ENCODE data around the gene EMID1. TPM values are rescaled to one million over a fixed set of nuclear protein-coding genes. Genes with fewer than 3 reads are reported as not detected.
A peak's percentile ranks its signal among the peaks of the same experiment; 100 is the strongest.

Gene EMID1
- total RNA-seq, 1 experiment from 2014 or later = 6.1 TPM

GRCh38 chr22:29217827-29218757 lies 12.4 kb downstream of the EMID1 start:
- DNase-seq (ENCODE audit: low spot score) (no peak), ATAC-seq (no peak)
- Mint-ChIP-seq H3K36me3 (no peaks in the 10 kb centered on the region), H3K9me3 (no peaks in the 10 kb centered on the region), H3K4me3 (no peak overlapping the region), H3K27ac (peak overlapping the region; percentile 65; the same call in 1 of the 2 replicates), H3K27me3 (ENCODE audit: low read depth) (no peaks in the 10 kb centered on the region), H3K4me1 (peaks cover 26% of the 10 kb centered on the region)
- ChIA-PET CTCF (interaction anchor here (1.3 to 3.0 kb wide), 3 partner anchors 15 to 64 kb away, joined by 3 to 13 read pairs (median 4); no protein-coding TSS in a partner anchor), POLR2A (no interaction called here)
- TF ChIP-seq EMX1 (CRISPR knock-in tag; IDR thresholded peaks at IDR 0.05) (no peak), ZBTB43 (CRISPR knock-in tag; IDR thresholded peaks at IDR 0.05) (no peak), OVOL2 (CRISPR knock-in tag; IDR thresholded peaks at IDR 0.05; ENCODE audit: borderline replicate concordance) (no peak), CTCF (IDR thresholded peaks at IDR 0.05) (no peak), GRHL2 (CRISPR knock-in tag; IDR thresholded peaks at IDR 0.05; ENCODE audit: insufficient replicate concordance, severe bottlenecking) (no peak)

- Mint-ChIP-seq H3K27me3 (ENCODE audit: low read depth) (no peaks in the 10 kb centered on the region), H3K4me3 (no peak overlapping the region), H3K9me3 (no peaks in the 10 kb centered on the region), H3K36me3 (no peaks in the 10 kb centered on the region), H3K27ac (no peak overlapping the region), H3K4me1 (peaks cover 26% of the 10 kb centered on the region)
- TF ChIP-seq FOXP1 (CRISPR knock-in tag; IDR thresholded peaks at IDR 0.05; ENCODE audit: borderline replicate concordance) = no peak
- no peak for TF ChIP-seq ZNF396 (CRISPR knock-in tag; IDR thresholded peaks at IDR 0.05; ENCODE audit: borderline replicate concordance)
- TF ChIP-seq E2F1 (CRISPR knock-in tag; IDR thresholded peaks at IDR 0.05) = no peak
- no peak for TF ChIP-seq STAT6 (CRISPR knock-in tag; conservative IDR thresholded peaks at IDR 0.05; ENCODE audit: low read depth)
- no peak for TF ChIP-seq IRF2 (CRISPR knock-in tag; IDR thresholded peaks at IDR 0.05; ENCODE audit: borderline replicate concordance, low read depth)
- no peak for TF ChIP-seq TEAD1 (CRISPR knock-in tag; IDR thresholded peaks at IDR 0.05)
- no peak for TF ChIP-seq ZNF423 (CRISPR knock-in tag; IDR thresholded peaks at IDR 0.05)
- TF ChIP-seq ATF6 (CRISPR knock-in tag; IDR thresholded peaks at IDR 0.05) = no peak
- TF ChIP-seq ZMAT4 (CRISPR knock-in tag; IDR thresholded peaks at IDR 0.05) = no peak
- TF ChIP-seq KAT7 (CRISPR knock-in tag; IDR thresholded peaks at IDR 0.05; ENCODE audit: borderline replicate concordance) = no peak
- CTCF ChIA-PET = interaction anchor here (1.1 to 3.0 kb wide), 4 partner anchors 16 to 65 kb away, joined by 3 to 13 read pairs (median 4); no protein-coding TSS in a partner anchor
- POLR2A ChIA-PET = no interaction called here
- DNase-seq (ENCODE audit: low spot score) (no peak), ATAC-seq (no peak)
Observed at GRCh38 chr22:29218758-29219408, 13.2 kb downstream of the EMID1 start.

Measured in WTC11 (cell line).